ENCODE results near the gene DIPK1A. TPM values are rescaled to one million over a fixed set of nuclear protein-coding genes. Genes with fewer than 3 reads are reported as not detected.

Gene DIPK1A
- polyA plus RNA-seq, 1 donor from 2014 or later: 10.0 TPM

GRCh38 chr1:92879316-92879968 is 81.8 kb downstream of the DIPK1A start:
- no peak for TF ChIP-seq RAD21 (conservative IDR thresholded peaks at IDR 0.05)
- TF ChIP-seq, protein P1, sequence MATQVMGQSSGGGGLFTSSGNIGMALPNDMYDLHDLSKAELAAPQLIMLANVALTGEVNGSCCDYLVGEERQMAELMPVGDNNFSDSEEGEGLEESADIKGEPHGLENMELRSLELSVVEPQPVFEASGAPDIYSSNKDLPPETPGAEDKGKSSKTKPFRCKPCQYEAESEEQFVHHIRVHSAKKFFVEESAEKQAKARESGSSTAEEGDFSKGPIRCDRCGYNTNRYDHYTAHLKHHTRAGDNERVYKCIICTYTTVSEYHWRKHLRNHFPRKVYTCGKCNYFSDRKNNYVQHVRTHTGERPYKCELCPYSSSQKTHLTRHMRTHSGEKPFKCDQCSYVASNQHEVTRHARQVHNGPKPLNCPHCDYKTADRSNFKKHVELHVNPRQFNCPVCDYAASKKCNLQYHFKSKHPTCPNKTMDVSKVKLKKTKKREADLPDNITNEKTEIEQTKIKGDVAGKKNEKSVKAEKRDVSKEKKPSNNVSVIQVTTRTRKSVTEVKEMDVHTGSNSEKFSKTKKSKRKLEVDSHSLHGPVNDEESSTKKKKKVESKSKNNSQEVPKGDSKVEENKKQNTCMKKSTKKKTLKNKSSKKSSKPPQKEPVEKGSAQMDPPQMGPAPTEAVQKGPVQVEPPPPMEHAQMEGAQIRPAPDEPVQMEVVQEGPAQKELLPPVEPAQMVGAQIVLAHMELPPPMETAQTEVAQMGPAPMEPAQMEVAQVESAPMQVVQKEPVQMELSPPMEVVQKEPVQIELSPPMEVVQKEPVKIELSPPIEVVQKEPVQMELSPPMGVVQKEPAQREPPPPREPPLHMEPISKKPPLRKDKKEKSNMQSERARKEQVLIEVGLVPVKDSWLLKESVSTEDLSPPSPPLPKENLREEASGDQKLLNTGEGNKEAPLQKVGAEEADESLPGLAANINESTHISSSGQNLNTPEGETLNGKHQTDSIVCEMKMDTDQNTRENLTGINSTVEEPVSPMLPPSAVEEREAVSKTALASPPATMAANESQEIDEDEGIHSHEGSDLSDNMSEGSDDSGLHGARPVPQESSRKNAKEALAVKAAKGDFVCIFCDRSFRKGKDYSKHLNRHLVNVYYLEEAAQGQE (IDR thresholded peaks at IDR 0.05; ENCODE audit: borderline replicate concordance): no peak
- TF ChIP-seq TAF1 (IDR thresholded peaks at IDR 0.05; ENCODE audit: low read depth): no peak
- TF ChIP-seq SMC3 (conservative IDR thresholded peaks at IDR 0.05; ENCODE audit: poor library complexity): no peak
- TF ChIP-seq CTCF (IDR thresholded peaks at IDR 0.05; ENCODE audit: poor library complexity, severe bottlenecking): no peak
- TF ChIP-seq POLR2AphosphoS5 (IDR thresholded peaks at IDR 0.05): no peak
- TF ChIP-seq EP300 (conservative IDR thresholded peaks at IDR 0.05; ENCODE audit: poor library complexity, severe bottlenecking): no peak
- no peak for TF ChIP-seq MXI1 (conservative IDR thresholded peaks at IDR 0.05; ENCODE audit: poor library complexity, severe bottlenecking)
- TF ChIP-seq EZH2 (IDR thresholded peaks at IDR 0.05; ENCODE audit: borderline replicate concordance, insufficient read depth, low read length, poor library complexity, severe bottlenecking): no peak
- H3K79me2 ChIP-seq (replicated peaks; ENCODE audit: insufficient read depth, low read length): no peaks in the 10 kb centered on the region
- no peaks in the 10 kb centered on the region for H3F3A ChIP-seq (ENCODE audit: insufficient read depth, low read length, poor library complexity, severe bottlenecking)
- no peak overlapping the region for H3K4me3 ChIP-seq (ENCODE audit: low read length)
- no peak overlapping the region for H3K4me2 ChIP-seq (ENCODE audit: low read length)
- no peaks in the 10 kb centered on the region for H3K9me2 ChIP-seq (ENCODE audit: insufficient read depth, low read length)
- H2AFZ ChIP-seq (ENCODE audit: low read depth, low read length): no peak overlapping the region
- H3K27me3 ChIP-seq (ENCODE audit: insufficient read depth, low read depth, low read length): no peaks in the 10 kb centered on the region
- H3K9me3 ChIP-seq (ENCODE audit: low read length): no peaks in the 10 kb centered on the region
- H3K36me3 ChIP-seq (ENCODE audit: insufficient read depth, low read length): no peaks in the 10 kb centered on the region
- no peaks in the 10 kb centered on the region for H4K20me1 ChIP-seq (ENCODE audit: insufficient read depth)
- H3K27ac ChIP-seq (ENCODE audit: low read length): no peak overlapping the region
- no peak overlapping the region for H3K9ac ChIP-seq (ENCODE audit: low read length)

GRCh38 chr1:92877792-92878191 is 83.5 kb downstream of the DIPK1A start:
- Histone ChIP-seq H3K27ac (ENCODE audit: low read length) (no peak overlapping the region), H3K4me2 (ENCODE audit: low read length) (no peak overlapping the region), H3K36me3 (ENCODE audit: insufficient read depth, low read length) (no peaks in the 10 kb centered on the region), H3K9me3 (ENCODE audit: low read length) (peaks cover under 1% of the 10 kb centered on the region), H3K4me3 (ENCODE audit: low read length) (no peak overlapping the region), H3F3A (ENCODE audit: insufficient read depth, low read length, poor library complexity, severe bottlenecking) (no peaks in the 10 kb centered on the region), H3K27me3 (ENCODE audit: insufficient read depth, low read depth, low read length) (no peaks in the 10 kb centered on the region), H2AFZ (ENCODE audit: low read depth, low read length) (no peak overlapping the region), H4K20me1 (ENCODE audit: insufficient read depth) (no peaks in the 10 kb centered on the region), H3K9ac (ENCODE audit: low read length) (no peak overlapping the region), H3K9me2 (ENCODE audit: insufficient read depth, low read length) (no peaks in the 10 kb centered on the region), H3K79me2 (replicated peaks; ENCODE audit: insufficient read depth, low read length) (no peaks in the 10 kb centered on the region)
- TF ChIP-seq, protein P1 (IDR thresholded peaks at IDR 0.05; ENCODE audit: borderline replicate concordance): no peak
- TF ChIP-seq TAF1 (IDR thresholded peaks at IDR 0.05; ENCODE audit: low read depth) (no peak), RAD21 (conservative IDR thresholded peaks at IDR 0.05) (no peak), EP300 (conservative IDR thresholded peaks at IDR 0.05; ENCODE audit: poor library complexity, severe bottlenecking) (no peak), EZH2 (IDR thresholded peaks at IDR 0.05; ENCODE audit: borderline replicate concordance, insufficient read depth, low read length, poor library complexity, severe bottlenecking) (no peak), SMC3 (conservative IDR thresholded peaks at IDR 0.05; ENCODE audit: poor library complexity) (no peak), POLR2AphosphoS5 (IDR thresholded peaks at IDR 0.05) (no peak), CTCF (IDR thresholded peaks at IDR 0.05; ENCODE audit: poor library complexity, severe bottlenecking) (no peak), MXI1 (conservative IDR thresholded peaks at IDR 0.05; ENCODE audit: poor library complexity, severe bottlenecking) (no peak)

Measured in neural cell (in vitro differentiated cells).